Adrenal gland (tissue), 5 donors: ENCODE measurements around the gene B4GALNT1.

Experiments
- POLR2A ChIP-seq, 2 donors: fragments of 450-650 bp; IDR thresholded peaks; one replicate each; pipeline ENCODE4 v1.6.1; 2017; ENCODE audit warnings: antibody characterized with exemption in 2 of 2, mild to moderate bottlenecking in 2 of 2, moderate library complexity in 1 of 2
- TF ChIP-seq, protein P1 (sequence below), 6 experiments: fragments of 450-650 bp in 4 of 6; fragments of 200-600 bp in 2 of 6; sonication (generic) in 1 of 6; IDR thresholded peaks; 1 replicate in 5 of 6; 2 replicates in 1 of 6; pipeline versions ENCODE4 v1.5.1 to v1.8.0; 2016 to 2021; ENCODE audit warnings: antibody characterized with exemption in 6 of 6, mild to moderate bottlenecking in 2 of 6, moderate library complexity in 1 of 6
- donor health status: DM: no; HTN: no; CAD: no.

- TF ChIP-seq, protein P1, sequence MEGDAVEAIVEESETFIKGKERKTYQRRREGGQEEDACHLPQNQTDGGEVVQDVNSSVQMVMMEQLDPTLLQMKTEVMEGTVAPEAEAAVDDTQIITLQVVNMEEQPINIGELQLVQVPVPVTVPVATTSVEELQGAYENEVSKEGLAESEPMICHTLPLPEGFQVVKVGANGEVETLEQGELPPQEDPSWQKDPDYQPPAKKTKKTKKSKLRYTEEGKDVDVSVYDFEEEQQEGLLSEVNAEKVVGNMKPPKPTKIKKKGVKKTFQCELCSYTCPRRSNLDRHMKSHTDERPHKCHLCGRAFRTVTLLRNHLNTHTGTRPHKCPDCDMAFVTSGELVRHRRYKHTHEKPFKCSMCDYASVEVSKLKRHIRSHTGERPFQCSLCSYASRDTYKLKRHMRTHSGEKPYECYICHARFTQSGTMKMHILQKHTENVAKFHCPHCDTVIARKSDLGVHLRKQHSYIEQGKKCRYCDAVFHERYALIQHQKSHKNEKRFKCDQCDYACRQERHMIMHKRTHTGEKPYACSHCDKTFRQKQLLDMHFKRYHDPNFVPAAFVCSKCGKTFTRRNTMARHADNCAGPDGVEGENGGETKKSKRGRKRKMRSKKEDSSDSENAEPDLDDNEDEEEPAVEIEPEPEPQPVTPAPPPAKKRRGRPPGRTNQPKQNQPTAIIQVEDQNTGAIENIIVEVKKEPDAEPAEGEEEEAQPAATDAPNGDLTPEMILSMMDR (IDR thresholded peaks at IDR 0.05), result no peak
- no peak for TF ChIP-seq POLR2A (IDR thresholded peaks at IDR 0.05)
Measured at GRCh38 chr12:57666897-57667296, 33.9 kb upstream of the B4GALNT1 start.
